Stomach (tissue), 4 donors: ENCODE measurements around the gene CYB5A.

Experiments used
- CTCF ChIP-seq, 7 experiments: fragments of 450-650 bp in 4 of 7; fragments of 200-600 bp in 3 of 7; sonication (generic) in 3 of 7; IDR thresholded peaks; one replicate each; pipeline ENCODE4 v1.5.1; 2016 to 2019; ENCODE audit warnings: antibody characterized with exemption in 7 of 7, control low read depth in 2 of 7, mild to moderate bottlenecking in 1 of 7
- POLR2A ChIP-seq, 4 donors: fragments of 450-650 bp; IDR thresholded peaks; one replicate each; pipeline ENCODE4 v1.6.1; 2016; ENCODE audit warnings: antibody characterized with exemption in 4 of 4, control low read depth in 2 of 4, mild to moderate bottlenecking in 1 of 4, moderate library complexity in 1 of 4

- TF ChIP-seq POLR2A (IDR thresholded peaks at IDR 0.05) (no peak), CTCF (IDR thresholded peaks at IDR 0.05) (no peak)
These were observed 8.8 kb downstream of the CYB5A start for GRCh38 chr18:74282755-74283554.
